HG02884 (cell line): ENCODE data around the gene RNASE4.

Source experiments
- ATAC-seq: cut with Tn5 transposase; IDR thresholded peaks from one replicate; pipeline ENCODE4 v1.9.1; 2021; ENCODE audit warnings: mild to moderate bottlenecking, moderate library complexity; ENCODE audit not compliant: unreplicated experiment

Gene RNASE4

GRCh38 chr14:20671597-20672283 lies 12.6 kb upstream of the RNASE4 start:
- ATAC-seq: no peak

GRCh38 chr14:20675669-20676068 lies 8.7 kb upstream of the RNASE4 start:
- ATAC-seq: no peak

DNA sequence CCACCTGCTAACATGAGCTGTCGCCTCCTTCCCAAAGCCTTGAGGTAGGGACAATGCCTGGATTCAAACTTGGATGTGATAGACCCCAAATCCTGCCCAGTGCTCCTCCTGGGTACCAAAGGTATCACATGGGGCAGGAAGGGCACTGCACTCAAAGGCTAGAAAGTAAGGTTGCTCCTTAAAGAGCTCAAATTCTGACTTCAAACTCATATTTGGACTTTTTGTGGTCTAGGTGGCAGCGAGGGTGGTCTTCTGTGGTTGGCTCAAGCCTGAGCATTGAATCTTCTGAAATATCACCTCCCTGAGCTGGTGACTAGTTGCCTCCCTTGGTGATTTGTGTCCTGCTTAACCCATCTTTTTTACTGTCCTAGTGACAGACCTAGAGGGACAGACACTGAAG lies 8.3 kb upstream of the RNASE4 start:
- no peak for ATAC-seq

DNA sequence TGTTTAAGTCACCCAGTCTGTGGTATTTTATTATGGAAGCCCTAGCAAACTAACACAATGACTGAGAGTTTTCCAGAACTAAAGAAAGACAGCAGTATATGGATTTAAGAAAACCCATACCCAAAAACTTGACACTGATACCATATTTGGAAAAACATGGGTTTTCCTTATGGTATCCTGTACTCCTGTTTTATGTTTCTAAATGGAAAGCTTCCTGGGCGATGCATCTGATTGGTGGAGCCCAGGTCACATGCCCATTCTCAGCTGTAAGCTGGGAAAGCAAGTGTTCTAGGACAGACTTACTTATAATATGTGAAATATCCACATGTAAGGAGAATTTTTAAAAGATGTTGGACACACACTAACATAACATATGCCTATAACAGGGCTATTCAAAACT lies 4.5 kb upstream of the RNASE4 start:
- no peak for ATAC-seq

GRCh38 chr14:20680363-20680762 lies 4.0 kb upstream of the RNASE4 start:
- no peak for ATAC-seq

DNA sequence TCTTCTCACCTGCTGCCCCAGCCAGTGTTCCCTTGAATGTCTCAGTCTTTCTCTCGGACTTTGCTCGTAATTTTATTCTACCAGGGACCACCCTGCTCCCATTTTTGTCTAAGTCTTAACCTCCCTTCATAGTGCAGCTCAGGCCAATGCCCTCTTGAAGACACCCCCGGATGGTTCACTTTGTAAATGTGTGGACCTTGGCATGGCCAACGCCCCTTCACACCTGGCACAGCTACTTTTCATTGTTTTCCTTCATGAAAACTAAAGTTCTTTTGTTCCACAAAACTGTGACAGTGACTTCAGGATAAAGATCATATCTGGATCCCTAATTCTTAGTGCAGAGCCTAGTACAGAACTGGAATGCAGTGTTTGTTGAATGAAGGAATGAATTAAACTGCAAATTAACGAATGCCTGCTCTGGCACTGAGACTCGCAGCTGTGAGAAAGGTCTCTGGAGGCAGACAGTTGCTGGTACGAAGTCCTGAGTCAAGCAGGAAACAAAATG lies 3.5 kb upstream of the RNASE4 start:
- no peak for ATAC-seq

DNA sequence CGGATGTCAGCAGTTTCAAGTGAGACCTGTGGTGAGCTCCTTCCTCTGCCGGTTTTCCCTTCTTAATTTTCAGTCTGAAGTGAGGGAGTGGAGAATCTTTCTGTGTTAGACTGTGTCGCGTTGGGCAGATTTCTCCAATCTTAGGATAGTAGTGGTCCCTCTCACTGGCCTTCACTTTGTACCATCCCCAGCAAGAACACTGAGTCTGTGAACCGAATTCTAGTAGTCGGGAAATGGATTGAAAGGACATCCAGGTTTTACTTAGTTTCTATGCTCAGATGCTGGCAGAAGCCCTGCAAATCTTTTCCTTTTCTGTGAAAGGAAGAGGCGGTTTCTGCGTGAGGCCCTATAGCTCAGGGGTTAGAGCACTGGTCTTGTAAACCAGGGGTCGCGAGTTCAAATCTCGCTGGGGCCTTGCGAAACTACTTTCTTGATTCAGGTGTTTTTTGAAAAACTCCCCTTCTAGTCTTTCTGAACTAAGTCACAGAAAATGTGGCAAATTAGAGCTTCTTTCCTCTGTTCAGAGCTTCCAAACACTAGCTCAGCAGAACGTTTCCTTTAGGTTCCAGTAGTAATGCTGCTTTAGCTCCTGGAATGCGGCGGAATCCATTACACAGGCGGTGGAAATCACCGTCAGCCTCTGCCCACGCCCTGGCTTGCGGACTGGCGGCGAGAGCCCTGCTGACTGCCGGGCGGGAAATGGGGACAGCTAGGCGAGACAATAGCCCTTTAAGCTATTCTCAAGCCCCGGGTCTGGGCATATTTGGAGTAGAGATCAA lies 2.8 kb upstream of the RNASE4 start:
- peak; percentile 22 for ATAC-seq

GRCh38 chr14:20682127-20682434 lies 2.3 kb upstream of the RNASE4 start:
- no peak for ATAC-seq

DNA sequence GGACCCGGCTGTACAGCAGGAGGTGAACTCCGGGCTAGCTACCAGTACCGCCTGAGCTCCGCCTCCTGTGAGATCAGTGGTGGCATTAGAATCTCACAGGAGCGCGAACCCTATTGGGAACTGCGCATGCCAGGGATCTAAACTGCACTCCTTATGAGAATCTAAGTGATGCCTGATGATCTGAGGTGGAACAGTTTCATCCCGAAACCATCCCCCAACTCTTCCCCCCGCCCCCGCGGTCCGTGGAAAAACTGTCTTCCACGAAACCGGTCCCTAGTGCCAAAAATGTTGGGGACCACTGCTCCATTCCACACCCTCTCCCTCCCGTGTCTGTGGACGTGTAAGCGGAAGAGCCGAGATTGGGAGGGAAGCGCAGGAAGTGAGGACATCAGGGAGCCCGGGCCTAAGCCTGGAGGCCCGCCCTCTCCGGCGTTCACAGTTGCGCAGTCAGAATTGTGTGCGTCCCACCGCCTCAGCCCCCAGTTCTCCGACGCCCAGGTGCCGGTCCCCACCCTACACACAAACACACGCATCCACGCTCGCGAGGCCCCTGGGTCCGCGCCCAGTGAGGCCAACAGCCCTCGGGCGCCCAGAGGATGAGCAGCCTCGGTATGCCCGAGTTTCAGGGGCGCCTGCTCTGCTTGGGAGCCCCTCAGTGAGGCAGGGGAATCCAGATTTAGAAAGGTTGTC lies 1.8 kb upstream of the RNASE4 start:
- peak; percentile 38 for ATAC-seq

DNA sequence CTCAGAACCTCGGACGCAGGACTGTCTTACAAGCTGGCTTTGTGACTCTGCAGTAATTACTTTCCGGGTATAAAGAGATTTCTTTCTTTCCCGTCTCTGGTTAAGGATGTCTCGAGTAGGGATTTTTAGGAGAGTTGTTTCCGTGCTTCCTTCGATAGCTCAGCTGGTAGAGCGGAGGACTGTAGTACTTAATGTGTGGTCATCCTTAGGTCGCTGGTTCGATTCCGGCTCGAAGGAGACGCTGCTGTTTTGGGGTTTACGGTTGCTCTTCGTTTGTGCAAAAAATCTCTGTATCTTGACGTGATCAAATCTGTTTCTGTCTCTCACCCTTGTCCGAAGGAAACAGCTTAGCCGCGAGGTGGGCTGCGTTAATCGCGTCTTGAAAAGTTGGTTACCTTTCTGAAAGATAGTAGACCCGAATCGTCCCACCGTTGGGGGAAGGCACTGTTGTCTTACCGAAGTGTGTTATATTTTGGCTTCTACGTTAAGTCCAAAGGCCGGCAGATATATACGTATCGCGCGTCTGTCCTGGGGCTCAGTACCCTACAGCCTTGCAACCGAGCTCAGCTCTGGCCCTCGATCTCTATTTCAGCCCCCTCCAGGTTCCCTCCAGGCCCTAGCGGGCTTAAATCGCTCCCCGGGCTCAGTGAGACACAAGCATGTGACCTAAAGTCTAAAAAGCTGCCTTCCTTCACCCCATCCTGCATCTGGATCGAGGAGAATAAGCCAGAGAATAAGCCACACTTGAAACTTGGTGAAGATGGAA lies 1.1 kb upstream of the RNASE4 start:
- ATAC-seq: no peak

DNA sequence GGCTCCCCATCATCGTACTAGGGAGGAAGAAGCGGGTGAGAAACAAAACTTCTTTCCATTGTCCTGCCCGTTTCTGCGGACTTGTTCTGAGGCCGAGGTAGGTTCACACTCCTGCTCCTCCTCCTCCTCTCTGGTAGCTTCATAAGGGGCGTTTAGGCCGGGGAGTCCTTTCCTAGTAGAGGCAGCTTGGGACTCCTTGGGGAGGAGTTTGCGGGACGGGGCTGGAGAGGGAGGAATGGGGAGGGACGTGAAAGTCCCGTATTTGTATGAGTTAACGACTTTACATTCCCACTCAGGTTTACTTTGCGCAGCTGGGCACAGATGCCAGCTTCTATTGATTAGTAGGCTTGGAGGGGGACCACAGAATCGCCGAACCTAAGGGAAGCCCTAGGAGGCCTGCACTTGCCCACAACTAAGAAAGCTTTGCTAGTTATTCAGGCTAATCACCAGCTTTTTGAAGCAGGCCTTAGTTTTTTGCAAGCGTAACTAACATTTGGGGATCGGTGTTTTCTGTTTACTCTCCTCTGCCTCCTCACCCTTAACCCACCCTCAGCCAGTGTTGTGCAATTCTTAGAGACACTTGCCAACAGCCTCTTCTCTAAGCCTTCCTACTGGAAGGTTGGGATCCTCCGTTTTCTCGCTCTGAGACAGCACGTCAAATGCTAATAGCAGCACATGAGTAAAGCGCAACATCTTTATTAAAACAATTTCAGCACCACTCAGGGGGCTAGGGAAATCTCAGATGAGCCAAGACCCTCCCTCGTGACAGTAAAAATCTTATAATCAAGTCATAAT lies 499 bp downstream of the RNASE4 start:
- ATAC-seq: no peak

GRCh38 chr14:20686386-20687143 lies 2.2 kb downstream of the RNASE4 start:
- no peak for ATAC-seq

DNA sequence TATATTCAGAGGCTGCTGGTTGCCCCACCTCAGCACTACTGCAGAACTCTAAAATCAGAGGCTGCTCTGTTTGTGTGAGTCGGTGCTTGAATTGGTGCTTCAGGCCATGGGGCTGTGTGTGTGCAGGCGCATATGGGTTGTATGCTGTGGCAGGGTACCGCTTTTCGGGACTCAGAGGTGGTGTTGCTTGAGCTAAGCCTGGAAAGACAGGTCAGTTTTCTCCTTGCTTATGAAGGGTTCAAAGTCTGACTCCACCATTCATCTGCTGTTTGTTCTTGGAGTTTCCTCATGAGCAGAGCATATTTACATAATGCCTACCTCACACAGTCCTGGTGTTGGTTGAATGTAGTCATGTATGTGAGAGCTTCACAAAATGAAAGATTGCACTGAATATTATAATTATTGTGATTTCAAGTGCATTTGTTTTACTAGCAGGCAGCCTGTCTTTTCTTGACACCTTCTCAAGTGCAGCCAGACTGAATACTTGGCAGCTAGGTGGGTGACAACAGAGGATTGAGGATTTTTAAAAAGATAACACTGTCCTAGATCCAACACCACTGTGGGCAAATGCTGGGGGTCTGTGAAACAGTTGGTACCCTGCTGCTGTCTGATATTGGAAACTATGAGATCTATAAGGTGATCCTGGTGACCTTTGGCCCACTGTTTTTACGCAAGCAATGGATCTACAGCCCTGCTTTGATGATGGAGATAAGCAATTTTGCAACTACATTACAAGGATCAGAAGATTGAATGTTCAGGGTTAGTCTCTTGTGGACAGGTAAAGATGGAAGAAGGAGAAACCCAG lies 3.2 kb downstream of the RNASE4 start:
- no peak for ATAC-seq

DNA sequence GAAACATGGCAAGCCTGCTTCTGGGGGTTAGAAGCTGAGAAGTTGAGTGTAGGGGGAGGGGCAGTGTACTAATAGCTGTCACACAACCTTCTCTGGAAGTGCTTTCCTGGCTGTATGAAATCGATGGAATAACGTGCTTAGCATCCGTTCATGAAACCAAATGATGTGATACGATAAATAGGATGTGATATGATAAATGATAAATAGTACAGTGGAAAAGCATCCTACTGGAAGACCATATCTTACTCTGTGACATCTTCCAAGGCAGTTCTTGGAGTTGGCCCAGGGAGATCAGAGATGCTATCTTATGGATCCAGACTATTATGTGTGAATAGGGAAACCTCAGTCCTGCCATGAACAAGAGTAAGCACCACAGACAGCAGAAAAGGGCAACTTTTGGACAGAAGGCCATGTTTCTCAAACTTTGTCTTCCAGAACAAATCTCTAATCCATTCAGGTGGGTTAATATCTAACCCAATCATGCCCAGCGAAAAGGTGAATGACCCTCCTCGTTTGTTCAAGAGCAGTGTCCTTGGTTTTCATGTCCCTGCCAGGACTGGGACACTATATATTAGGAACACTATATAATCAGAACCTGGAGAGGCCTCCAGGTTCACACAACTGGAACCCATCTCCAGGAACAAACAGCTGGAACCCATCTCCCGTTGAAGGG lies 3.9 kb downstream of the RNASE4 start, which contains the start of gene ANG:
Gene ANG, plus strand, starts transcription at position 598 of the 673 bp plus-strand sequence. CDS start 4,801 bp downstream, outside the sequence.
- no peak for ATAC-seq

DNA sequence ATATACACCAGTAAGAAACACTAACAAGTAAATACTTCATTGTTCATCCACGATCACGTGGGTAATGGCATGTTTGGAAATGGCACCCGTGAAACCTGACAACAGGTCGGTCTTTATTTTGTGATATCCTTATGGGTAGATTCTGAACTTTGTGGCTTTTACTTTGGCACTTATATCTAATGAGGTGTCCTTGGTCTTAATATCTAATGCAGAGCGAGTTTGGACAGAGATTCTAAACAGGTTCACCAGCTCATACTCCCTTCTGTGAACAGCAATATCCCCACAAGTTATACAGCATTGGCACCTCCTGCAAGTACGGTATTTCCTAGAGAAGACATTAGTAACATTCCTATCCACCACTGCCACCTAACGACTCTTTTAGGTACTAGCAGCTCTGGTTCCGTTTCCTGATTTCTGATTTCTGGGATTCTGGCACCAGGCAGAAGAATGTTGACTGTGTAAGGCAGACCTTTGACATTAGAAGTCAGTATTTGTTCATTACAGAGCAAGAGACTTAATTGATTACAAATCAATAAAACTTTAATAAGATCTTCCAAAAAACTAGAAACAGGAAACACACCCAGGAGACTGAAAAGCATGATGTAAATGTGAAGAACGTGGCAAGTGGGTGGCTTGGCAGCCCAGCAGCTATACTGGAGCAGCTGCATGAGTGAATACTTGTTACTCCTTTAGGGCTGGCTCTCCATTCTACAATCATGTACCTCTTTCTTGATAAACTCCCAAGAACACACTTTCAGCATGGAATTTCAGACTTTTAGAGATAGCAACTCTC lies 6.7 kb downstream of the RNASE4 start:
- ATAC-seq: peak; percentile 79

GRCh38 chr14:20692116-20692751 lies 7.9 kb downstream of the RNASE4 start:
- no peak for ATAC-seq

GRCh38 chr14:20696764-20697163 lies 12.4 kb downstream of the RNASE4 start:
- ATAC-seq: no peak
